Transverse colon (tissue), 3 donors: Measurements from ENCODE around the gene APOC1.

Experiments
- CTCF ChIP-seq, 5 experiments: fragments of 200-600 bp in 3 of 5; fragments of 450-650 bp in 2 of 5; sonication (generic) in 3 of 5; IDR thresholded peaks; 1 replicate in 2 of 5; 2 replicates in 3 of 5; pipeline ENCODE4 v1.5.1; 2016 to 2017; ENCODE audit warnings: antibody characterized with exemption in 5 of 5, inconsistent platforms in 3 of 5, mild to moderate bottlenecking in 2 of 5, moderate library complexity in 1 of 5
- EP300 ChIP-seq: sonication (generic); formaldehyde crosslinking; IDR thresholded peaks from one replicate; pipeline ENCODE4 v1.6.1; 2017; ENCODE audit warnings: antibody characterized with exemption, low read depth
- POLR2A ChIP-seq: fragments of 450-650 bp; IDR thresholded peaks from one replicate; pipeline ENCODE4 v1.6.1; 2016; ENCODE audit warnings: antibody characterized with exemption, mild to moderate bottlenecking, moderate library complexity

GRCh38 chr19:44894946-44895345 is 19.5 kb upstream of the APOC1 start:
- TF ChIP-seq EP300 (no peak), CTCF (IDR thresholded peaks at IDR 0.05) (no peak), POLR2A (no peak)
